HG03064 (cell line): ENCODE results near the gene IFI35.
"Not testable (repeated sequence)": the region's sequence is repeated elsewhere in the genome, so short reads cannot be mapped to it uniquely, and the experiment has no call there.

Experiments
- ATAC-seq: cut with Tn5 transposase; IDR thresholded peaks from one replicate; pipeline ENCODE4 v1.9.1; 2021; ENCODE audit warnings: low read depth; ENCODE audit not compliant: unreplicated experiment

IFI35 gene

DNA sequence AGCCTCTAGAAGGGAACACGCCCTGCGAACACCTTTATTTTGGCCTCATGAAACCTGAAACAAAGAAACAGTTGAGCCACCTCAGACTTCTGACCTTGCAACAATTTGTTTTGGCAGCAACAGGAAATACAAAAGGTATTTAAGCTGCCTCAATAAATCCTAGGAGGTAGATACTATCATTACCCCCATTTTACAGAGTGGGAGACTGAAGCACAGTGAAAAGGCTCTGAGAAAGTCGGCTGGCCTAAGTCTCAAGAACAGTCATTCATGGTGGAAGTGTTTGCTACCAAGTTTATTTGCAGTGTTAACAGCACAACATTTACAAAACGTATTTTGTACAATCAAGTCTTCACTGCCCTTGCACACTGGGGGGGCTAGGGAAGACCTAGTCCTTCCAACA, 37.4 kb downstream of the IFI35 start:
- ATAC-seq: no peak

DNA sequence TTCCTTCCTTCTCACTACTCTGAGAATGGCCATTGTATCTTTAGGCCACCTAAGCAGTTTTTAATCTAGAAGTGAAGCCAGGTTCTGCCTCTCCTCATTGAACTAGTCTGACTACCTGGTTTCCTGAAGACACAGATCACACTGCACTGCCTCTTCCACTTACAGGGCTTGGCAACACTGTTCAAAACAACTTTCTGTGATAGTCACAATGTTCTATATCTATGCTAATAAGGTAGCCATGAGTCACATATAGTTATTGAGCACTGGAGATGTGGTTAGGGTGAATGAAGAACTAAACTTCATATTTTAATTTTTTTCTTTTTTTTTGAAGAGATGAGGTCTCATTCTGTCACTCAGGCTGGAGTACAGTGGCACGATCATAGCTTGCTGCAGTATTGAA, 45.4 kb downstream of the IFI35 start:
- ATAC-seq: no peak

DNA sequence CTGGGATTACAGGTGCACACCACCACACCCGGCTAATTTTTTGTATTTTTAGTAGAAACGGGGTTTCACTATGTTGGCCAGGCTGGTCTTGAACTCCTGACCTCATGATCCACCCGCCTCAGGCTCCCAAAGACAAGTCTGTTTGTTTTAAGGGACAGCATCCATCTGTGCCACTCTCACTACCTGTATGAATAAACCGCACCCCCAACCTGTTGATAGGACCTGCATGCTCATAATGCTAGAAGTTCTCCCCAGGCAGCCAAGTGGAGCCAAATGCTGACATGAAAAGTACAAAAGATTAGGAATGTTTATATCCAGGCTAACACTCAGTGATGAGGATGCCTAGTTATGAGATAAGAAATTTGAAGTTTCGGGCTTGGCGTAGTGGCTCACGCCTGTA, 46.4 kb downstream of the IFI35 start:
- not testable (repeated sequence) for ATAC-seq

DNA sequence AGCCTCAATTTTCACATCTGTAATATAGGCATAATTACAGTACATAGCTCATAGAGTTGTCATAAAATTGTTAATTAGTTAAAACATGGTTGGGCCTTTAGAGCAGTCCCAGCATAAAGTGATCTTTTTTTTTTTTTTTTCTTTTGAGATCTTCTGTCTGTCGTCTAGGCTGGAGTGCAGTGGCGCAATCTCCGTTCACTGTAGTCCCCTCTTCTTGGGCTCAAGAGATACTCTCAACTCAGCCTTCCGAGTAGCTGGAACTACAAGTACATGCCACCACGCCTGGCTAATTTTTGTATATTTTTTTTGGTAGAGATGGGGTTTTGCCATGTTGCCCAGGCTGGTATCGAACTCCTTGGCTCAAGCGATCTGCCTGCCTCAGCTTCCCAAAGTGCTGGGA, 49.5 kb downstream of the IFI35 start:
- ATAC-seq: no peak

DNA sequence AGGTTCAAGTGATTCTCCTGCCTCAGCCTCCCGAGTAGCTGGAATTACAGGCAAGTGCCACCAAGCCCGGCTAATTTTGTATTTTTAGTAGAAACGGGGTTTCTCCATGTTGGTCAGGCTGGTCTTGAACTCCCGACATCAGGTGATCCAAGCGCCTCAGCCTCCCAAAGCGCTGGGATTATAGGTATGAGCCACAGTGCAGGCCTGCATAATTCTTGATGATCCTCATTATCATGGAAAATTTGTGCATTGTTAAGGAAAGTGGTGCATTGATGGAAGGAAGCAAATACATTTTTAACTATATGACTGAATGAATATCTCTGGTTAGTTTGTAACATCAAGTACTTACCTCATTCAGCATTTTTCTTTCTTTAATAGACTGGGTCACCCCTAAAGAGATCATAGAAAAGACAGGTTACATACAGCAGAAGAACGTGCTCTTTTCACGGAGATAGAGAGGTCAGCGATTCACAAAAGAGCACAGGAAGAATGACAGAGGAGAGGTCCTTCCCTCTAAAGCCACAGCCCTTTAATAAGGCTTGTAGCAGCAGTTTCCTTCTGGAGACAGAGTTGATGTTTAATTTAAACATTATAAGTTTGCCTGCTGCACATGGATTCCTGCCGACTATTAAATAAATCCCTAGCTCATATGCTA, 56.5 kb downstream of the IFI35 start:
- ATAC-seq: no peak
